ENCODE results near the gene CETN2.
"Not testable (repeated sequence)": the region's sequence is repeated elsewhere in the genome, so short reads cannot be mapped to it uniquely, and the experiment has no call there.

CETN2 gene

GRCh38 chrX:152830312-152831305, at the start of gene CETN2, which contains the start of gene NSDHL:
TSS of gene CETN2 (minus strand) at chrX:152830757. CDS start at chrX:152830710, 47 bp downstream.
TSS of gene NSDHL (plus strand) at chrX:152831063. CDS start at chrX:152846325, 15,262 bp downstream.
- peak; percentile 95 for DNase-seq

GRCh38 chrX:152878976-152879755, 48.6 kb upstream of the CETN2 start:
- DNase-seq = no peak

GRCh38 chrX:152876931-152877840, 46.6 kb upstream of the CETN2 start:
- no peak for DNase-seq

- no peak for DNase-seq
Measured at GRCh38 chrX:152873361-152873760, 42.8 kb upstream of the CETN2 start.

- DNase-seq = no peak
Measured at GRCh38 chrX:152872522-152872921, 42.0 kb upstream of the CETN2 start.

GRCh38 chrX:152871260-152871659, 40.7 kb upstream of the CETN2 start:
- no peak for DNase-seq

GRCh38 chrX:152869972-152870371, 39.4 kb upstream of the CETN2 start:
- DNase-seq = no peak

GRCh38 chrX:152866386-152866785, 35.8 kb upstream of the CETN2 start:
- no peak for DNase-seq

GRCh38 chrX:152865232-152865920, 34.8 kb upstream of the CETN2 start:
- DNase-seq = no peak

GRCh38 chrX:152861826-152862225, 31.3 kb upstream of the CETN2 start:
- DNase-seq = no peak

GRCh38 chrX:152861116-152861515, 30.6 kb upstream of the CETN2 start:
- DNase-seq = no peak

GRCh38 chrX:152853986-152854385, 23.4 kb upstream of the CETN2 start:
- DNase-seq = no peak

- no peak for DNase-seq
Measured at GRCh38 chrX:152850465-152850864, 19.9 kb upstream of the CETN2 start.

- DNase-seq = no peak
Measured at GRCh38 chrX:152847281-152847680, 16.7 kb upstream of the CETN2 start.

- DNase-seq = no peak
Measured at GRCh38 chrX:152845618-152846240, 15.2 kb upstream of the CETN2 start.

GRCh38 chrX:152844256-152844655, 13.7 kb upstream of the CETN2 start:
- DNase-seq = no peak

GRCh38 chrX:152843852-152844251, 13.3 kb upstream of the CETN2 start:
- no peak for DNase-seq

- DNase-seq = no peak
Measured at GRCh38 chrX:152842772-152843338, 12.3 kb upstream of the CETN2 start.

- not testable (repeated sequence) for DNase-seq
Measured at GRCh38 chrX:152835470-152835869, 4.9 kb upstream of the CETN2 start.

- DNase-seq = no peak
Measured at GRCh38 chrX:152833378-152833777, 2.8 kb upstream of the CETN2 start.

- DNase-seq = no peak
Measured at GRCh38 chrX:152832520-152832919, 2.0 kb upstream of the CETN2 start.
